GM12878 (cell line): Measurements from ENCODE around the gene GNG12. TPM values are rescaled to one million over a fixed set of nuclear protein-coding genes. Genes with fewer than 3 reads are reported as not detected.
A peak's percentile ranks its signal among the peaks of the same experiment; 100 is the strongest.

Experiments used
- ATAC-seq: fragments of 200-7000 bp; cut with Tn5 transposase; 3 replicates; pipeline ENCODE4 v1.9.1; 2020; ENCODE audit warnings: mild to moderate bottlenecking, moderate library complexity
- BruUV-seq: library from RNA; stranded (reverse); fragments of 400-500 nt; replicated peaks from 2 replicates; lab custom pipeline; 2021; lab: Mats Ljungman, UMichigan
- CTCF ChIA-PET: fragments of 300-600 bp; sonication (Branson Sonifier 250); formaldehyde crosslinking; extraction: SDS; loops from one replicate; lab custom pipeline; 2021; ENCODE audit warnings: inconsistent platforms; lab: Yijun Ruan, JAX
- POLR2A ChIA-PET: fragments of 350-600 bp; formaldehyde crosslinking; extraction: SDS; loops from one replicate; lab custom pipeline; 2021; ENCODE audit warnings: inconsistent platforms; lab: Charles Lee
- RAD21 ChIA-PET: fragments of 300-600 bp; sonication (Branson Sonifier 250); formaldehyde crosslinking; loops from one replicate; lab custom pipeline; 2023; ENCODE audit warnings: antibody characterized with exemption; ENCODE audit not compliant: unreplicated experiment; lab: Charles Lee
- SMC1A ChIA-PET: fragments of 300-600 bp; sonication (Branson Sonifier 250); formaldehyde crosslinking; loops from one replicate; lab custom pipeline; 2023; ENCODE audit not compliant: unreplicated experiment, uncharacterized antibody; lab: Charles Lee
- DNase-seq: peaks from one replicate; pipeline ENCODE4 v3.0.0-alpha.2; 2011; ENCODE audit warnings: low read depth, low spot score
- FAIRE-seq: peaks from 3 replicates; lab custom pipeline; 2011; peaks lifted over from hg19 to GRCh38; lab: Jason Lieb, UNC
- H2AFZ ChIP-seq: 2 replicates; pipeline ENCODE4 v1.6.0; 2011; ENCODE audit warnings: low read depth, low read length, control low read depth; ENCODE audit not compliant: control insufficient read depth
- H3K27ac ChIP-seq: 2 replicates; pipeline ENCODE4 v1.5.1; 2011; ENCODE audit warnings: control low read depth; ENCODE audit not compliant: control insufficient read depth, insufficient read depth
- H3K27me3 ChIP-seq, 2 experiments: replicated peaks in 1 of 2; 2 replicates each; pipeline versions ENCODE4 v1.6.0 to v1.6.1; 2011; ENCODE audit warnings: low read length in 1 of 2; ENCODE audit not compliant: control insufficient read depth in 2 of 2, insufficient read depth in 2 of 2
- H3K36me3 ChIP-seq, 2 experiments: 2 replicates each; pipeline ENCODE4 v1.5.1; 2011; ENCODE audit warnings: low read length in 1 of 2; ENCODE audit not compliant: control insufficient read depth in 2 of 2, insufficient read depth in 2 of 2
- H3K4me1 ChIP-seq: 2 replicates; pipeline ENCODE4 v1.6.1; 2011; ENCODE audit warnings: mild to moderate bottlenecking, low read length, moderate library complexity, mixed read lengths; ENCODE audit not compliant: control insufficient read depth, insufficient read depth
- H3K4me2 ChIP-seq: 2 replicates; pipeline ENCODE4 v1.6.0; 2011; ENCODE audit warnings: control low read depth; ENCODE audit not compliant: control insufficient read depth, insufficient read depth
- H3K4me3 ChIP-seq: fragments of 200-600 bp; sonication (generic); 2 replicates; pipeline ENCODE4 v1.5.1; 2016
- H3K79me2 ChIP-seq: 2 replicates; pipeline ENCODE4 v1.6.0; 2011; ENCODE audit warnings: low read length; ENCODE audit not compliant: control insufficient read depth, insufficient read depth
- H3K9ac ChIP-seq: 2 replicates; pipeline ENCODE4 v1.8.0; 2011; ENCODE audit warnings: low read length, control low read depth, mixed read lengths; ENCODE audit not compliant: control insufficient read depth, insufficient read depth
- H3K9me3 ChIP-seq: replicated peaks from 3 replicates; pipeline ENCODE4 v1.5.1; 2011; ENCODE audit warnings: mild to moderate bottlenecking, low read length; ENCODE audit not compliant: control insufficient read depth, insufficient read depth
- H4K20me1 ChIP-seq: 2 replicates; pipeline ENCODE4 v1.6.0; 2011; ENCODE audit not compliant: control insufficient read depth, insufficient read depth
- BACH1 ChIP-seq: fragments of 450-650 bp; IDR thresholded peaks from 2 replicates; pipeline ENCODE4 v1.6.1; 2017; ENCODE audit warnings: mild to moderate bottlenecking, borderline replicate concordance
- BCL11A ChIP-seq: IDR thresholded peaks from 2 replicates; pipeline ENCODE4 v1.6.1; 2011; ENCODE audit warnings: low read depth, low read length
- CHD1 ChIP-seq: IDR thresholded peaks from 2 replicates; pipeline ENCODE4 v1.6.1; 2012; ENCODE audit warnings: low read depth, low read length, improper control_type of control experiment
- CHD2 ChIP-seq: IDR thresholded peaks from 2 replicates; pipeline ENCODE4 v1.6.1; 2011; ENCODE audit warnings: low read depth, low read length, improper control_type of control experiment, borderline replicate concordance
- HDGF ChIP-seq: fragments of 450-650 bp; IDR thresholded peaks from 2 replicates; pipeline ENCODE4 v1.6.1; 2016; ENCODE audit warnings: antibody characterized with exemption
- NR2C1 ChIP-seq: fragments of 450-650 bp; IDR thresholded peaks from 2 replicates; pipeline ENCODE4 v1.6.1; 2017; ENCODE audit warnings: antibody characterized with exemption, mild to moderate bottlenecking, moderate library complexity
- NR2F1 ChIP-seq: fragments of 450-650 bp; conservative IDR thresholded peaks from 2 replicates; pipeline ENCODE4 v1.6.1; 2017; ENCODE audit warnings: mild to moderate bottlenecking
- POLR2A ChIP-seq: IDR thresholded peaks from 2 replicates; pipeline ENCODE4 v1.6.1; 2011; ENCODE audit warnings: low read depth, mild to moderate bottlenecking, low read length
- SP1 ChIP-seq: IDR thresholded peaks from one replicate; pipeline ENCODE4 v1.6.1; 2011; ENCODE audit warnings: low read depth, low read length
- WRNIP1 ChIP-seq: IDR thresholded peaks from 2 replicates; pipeline ENCODE4 v1.6.1; 2011; ENCODE audit warnings: low read depth, low read length, improper control_type of control experiment, borderline replicate concordance
- ZBED1 ChIP-seq: IDR thresholded peaks from 2 replicates; pipeline ENCODE4 v1.6.1; 2016; ENCODE audit warnings: borderline replicate concordance
- ZNF622 ChIP-seq: fragments of 450-650 bp; IDR thresholded peaks from 2 replicates; pipeline ENCODE4 v1.6.1; 2017; ENCODE audit warnings: mild to moderate bottlenecking, inconsistent platforms
- WGBS: methylation state at CpG from one replicate; pipeline ENCODE4 v1.1.6; 2016; ENCODE audit warnings: low lambda C conversion rate; ENCODE audit not compliant: insufficient replicate concordance, insufficient coverage; ENCODE audit errors: missing lambda C conversion rate; 5-methylcytosine and 5-hydroxymethylcytosine counted together
- in situ Hi-C: fragments of 300-500 bp; cut with MboI; formaldehyde crosslinking; loops from 9 replicates; pipeline ENCODE4 v1.14.3; 2018; ENCODE audit warnings: mixed read lengths
- intact Hi-C: fragments of 100-400 bp; cut with micrococcal nuclease; formaldehyde crosslinking; loops from one replicate; pipeline ENCODE4 v1.14.2; 2022; ENCODE audit not compliant: unreplicated experiment
- polyA plus RNA-seq, 11 experiments: library from polyadenylated mRNA; depleted of rRNA in 4 of 11; unstranded in 6 of 11; stranded (reverse) in 5 of 11; fragments of >200 nt; fragmentation: Nextera tagmentation in 4 of 11; fragmentation: Illumina TruSeq in 1 of 11; extraction: Ambion mirVana in 4 of 11; extraction: Trizol in 1 of 11; gene quantifications; 1 replicate in 1 of 11; 2 replicates in 10 of 11; pipeline versions ENCODE4 v1.2.1 to v1.2.3, GENCODE V29; 2011 to 2016; ENCODE audit warnings: inconsistent platforms in 2 of 11, missing spikeins in 2 of 11, low read depth in 1 of 11
- total RNA-seq, 4 experiments: library from RNA; depleted of rRNA in 3 of 4; stranded (reverse); fragments of >200 nt in 3 of 4; fragmentation: Illumina TruSeq in 1 of 4; extraction: Trizol in 1 of 4; gene quantifications; 2 replicates each; pipeline versions ENCODE4 v1.2.1 to v1.2.3, GENCODE V29; 2013 to 2021
- TF ChIP-seq, protein P1 (sequence below): fragments of 450-650 bp; IDR thresholded peaks from 2 replicates; pipeline ENCODE4 v1.6.1; 2017; ENCODE audit warnings: low read depth, mild to moderate bottlenecking, moderate library complexity
- TF ChIP-seq, protein P2 (sequence below), 3 experiments: IDR thresholded peaks in 2 of 3; conservative IDR thresholded peaks in 1 of 3; 2 replicates each; pipeline ENCODE4 v1.5.1; 2011; ENCODE audit warnings: low read depth in 3 of 3, low read length in 3 of 3, mild to moderate bottlenecking in 3 of 3, control low read depth in 2 of 3, moderate library complexity in 2 of 3, inconsistent platforms in 1 of 3, mixed read lengths in 1 of 3; ENCODE audit not compliant: control insufficient read depth in 2 of 3, insufficient read depth in 1 of 3; ENCODE audit errors: extremely low read depth in 1 of 3
- TF ChIP-seq, protein P3 (sequence below): fragments of 450-650 bp; IDR thresholded peaks from 2 replicates; pipeline ENCODE4 v1.6.1; 2016; ENCODE audit warnings: mild to moderate bottlenecking

GNG12 gene
- total and polyA plus RNA-seq, 10 of the 15 experiments (the other 5 are each of a cell fraction or from before 2014, with no cell fraction given), result 0.22 to 32.8 (median 0.35) TPM

DNA sequence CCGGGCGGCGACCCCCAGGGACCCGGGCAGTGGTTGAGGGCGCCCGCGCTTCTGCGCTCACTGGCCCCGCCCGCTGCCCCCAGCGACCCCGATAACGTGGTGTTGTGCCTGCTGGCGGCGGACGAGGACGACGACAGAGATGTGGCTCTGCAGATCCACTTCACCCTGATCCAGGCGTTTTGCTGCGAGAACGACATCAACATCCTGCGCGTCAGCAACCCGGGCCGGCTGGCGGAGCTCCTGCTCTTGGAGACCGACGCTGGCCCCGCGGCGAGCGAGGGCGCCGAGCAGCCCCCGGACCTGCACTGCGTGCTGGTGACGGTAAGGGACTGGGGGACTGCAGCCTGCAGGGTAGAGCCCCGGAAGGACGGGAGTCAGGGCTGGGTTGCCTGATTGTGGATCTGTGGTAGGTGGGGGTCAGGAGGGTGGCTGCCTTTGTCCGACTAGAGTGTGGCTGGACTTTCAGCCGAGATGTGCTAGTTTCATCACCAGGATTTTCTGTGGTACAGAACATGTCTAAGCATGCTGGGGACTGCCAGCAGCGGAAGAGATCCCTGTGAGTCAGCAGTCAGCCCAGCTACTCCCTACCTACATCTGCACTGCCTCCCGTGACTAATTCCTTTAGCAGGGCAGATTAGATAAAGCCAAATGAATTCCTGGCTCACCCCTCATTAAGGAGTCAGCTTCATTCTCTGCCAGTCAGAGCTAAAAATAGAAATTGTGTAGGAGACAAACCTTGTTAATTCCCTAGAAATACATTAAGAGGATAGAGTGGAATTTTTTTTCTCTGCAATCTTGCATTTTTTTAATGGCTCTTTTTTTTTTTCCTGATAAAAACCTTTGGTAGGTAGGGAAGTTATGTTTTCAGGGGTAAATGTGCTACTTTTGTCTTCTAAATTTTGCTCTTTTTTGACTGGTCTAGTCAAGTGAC, 146.7 kb downstream of the GNG12 start:
- intact Hi-C loops (loop anchor here (1.0 to 10.0 kb wide), 6 partner anchors 46 to 352 kb away; partner anchors contain the start of gene SERBP1), in situ Hi-C loops (no loop called here)
- Histone ChIP-seq H3K27me3 (peaks cover 0 to 2% of the 10 kb centered on the region in 2 experiments; a peak in 2 of 4 replicates), H3K4me3 (peak overlapping the region; percentile 81), H3K9me3 (no peaks in the 10 kb centered on the region; the same call in 2 of the 3 replicates), H2AFZ (peak overlapping the region; percentile 71), H3K9ac (peak overlapping the region; percentile 87), H3K36me3 (0 out of 4 replicates have a peak, but pooled peaks cover 0 to 3% of the 10 kb centered on the region in 2 experiments), H3K4me1 (peaks cover 8% of the 10 kb centered on the region), H3K4me2 (peak overlapping the region; percentile 93), H4K20me1 (no peaks in the 10 kb centered on the region), H3K79me2 (peaks cover 25% of the 10 kb centered on the region), H3K27ac (peak overlapping the region; percentile 83)
- ATAC-seq (peak; percentile 43), DNase-seq (peak; percentile 57), FAIRE-seq (peak; percentile 75)
- ChIA-PET RAD21 (interaction anchor here (0.6 to 11.0 kb wide), 14 partner anchors 36 to 334 kb away, joined by 3 to 225 read pairs (median 4); no protein-coding TSS in a partner anchor), CTCF (interaction anchor here (0.6 to 8.6 kb wide), 14 partner anchors 11 to 338 kb away, joined by 3 to 107 read pairs (median 4); no protein-coding TSS in a partner anchor), POLR2A (interaction anchor here (0.5 to 4.2 kb wide), 13 partner anchors 10 to 189 kb away, joined by 3 to 33 read pairs (median 3); no protein-coding TSS in a partner anchor), SMC1A (interaction anchor here (0.6 to 11.4 kb wide), 14 partner anchors 10 to 154 kb away, joined by 3 to 197 read pairs (median 5); no protein-coding TSS in a partner anchor)
- 1% methylated on average over 43 of the region's 43 CpGs for WGBS
- no TSS peak for BruUV-seq
- peak; percentile 64; the same call in 1 of the 2 replicates for TF ChIP-seq POLR2A
- 0 out of 2 replicates have a peak, but pooled peaks have one; percentile 39 for TF ChIP-seq HDGF
- TF ChIP-seq CHD2, result no peak
- TF ChIP-seq WRNIP1, result no peak
- TF ChIP-seq, protein P1, sequence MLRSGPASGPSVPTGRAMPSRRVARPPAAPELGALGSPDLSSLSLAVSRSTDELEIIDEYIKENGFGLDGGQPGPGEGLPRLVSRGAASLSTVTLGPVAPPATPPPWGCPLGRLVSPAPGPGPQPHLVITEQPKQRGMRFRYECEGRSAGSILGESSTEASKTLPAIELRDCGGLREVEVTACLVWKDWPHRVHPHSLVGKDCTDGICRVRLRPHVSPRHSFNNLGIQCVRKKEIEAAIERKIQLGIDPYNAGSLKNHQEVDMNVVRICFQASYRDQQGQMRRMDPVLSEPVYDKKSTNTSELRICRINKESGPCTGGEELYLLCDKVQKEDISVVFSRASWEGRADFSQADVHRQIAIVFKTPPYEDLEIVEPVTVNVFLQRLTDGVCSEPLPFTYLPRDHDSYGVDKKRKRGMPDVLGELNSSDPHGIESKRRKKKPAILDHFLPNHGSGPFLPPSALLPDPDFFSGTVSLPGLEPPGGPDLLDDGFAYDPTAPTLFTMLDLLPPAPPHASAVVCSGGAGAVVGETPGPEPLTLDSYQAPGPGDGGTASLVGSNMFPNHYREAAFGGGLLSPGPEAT, result peak; percentile 65
- TF ChIP-seq NR2C1, result 0 out of 2 replicates have a peak, but pooled peaks have one; percentile 30
- 0 out of 2 replicates have a peak, but pooled peaks have one; percentile 11 for TF ChIP-seq NR2F1
- TF ChIP-seq ZNF622, result no peak
- peak; percentile 53; the same call in 1 of the 2 replicates for TF ChIP-seq BACH1
- no peak for TF ChIP-seq CHD1
- TF ChIP-seq, protein P2, sequence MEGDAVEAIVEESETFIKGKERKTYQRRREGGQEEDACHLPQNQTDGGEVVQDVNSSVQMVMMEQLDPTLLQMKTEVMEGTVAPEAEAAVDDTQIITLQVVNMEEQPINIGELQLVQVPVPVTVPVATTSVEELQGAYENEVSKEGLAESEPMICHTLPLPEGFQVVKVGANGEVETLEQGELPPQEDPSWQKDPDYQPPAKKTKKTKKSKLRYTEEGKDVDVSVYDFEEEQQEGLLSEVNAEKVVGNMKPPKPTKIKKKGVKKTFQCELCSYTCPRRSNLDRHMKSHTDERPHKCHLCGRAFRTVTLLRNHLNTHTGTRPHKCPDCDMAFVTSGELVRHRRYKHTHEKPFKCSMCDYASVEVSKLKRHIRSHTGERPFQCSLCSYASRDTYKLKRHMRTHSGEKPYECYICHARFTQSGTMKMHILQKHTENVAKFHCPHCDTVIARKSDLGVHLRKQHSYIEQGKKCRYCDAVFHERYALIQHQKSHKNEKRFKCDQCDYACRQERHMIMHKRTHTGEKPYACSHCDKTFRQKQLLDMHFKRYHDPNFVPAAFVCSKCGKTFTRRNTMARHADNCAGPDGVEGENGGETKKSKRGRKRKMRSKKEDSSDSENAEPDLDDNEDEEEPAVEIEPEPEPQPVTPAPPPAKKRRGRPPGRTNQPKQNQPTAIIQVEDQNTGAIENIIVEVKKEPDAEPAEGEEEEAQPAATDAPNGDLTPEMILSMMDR (IDR thresholded peaks at IDR 0.05 in 2 of 3, conservative IDR thresholded peaks at IDR 0.05 in 1 of 3; ENCODE audit: control insufficient read depth in 2 of 3, extremely low read depth in 1 of 3, insufficient read depth in 1 of 3, low read depth in 3 of 3, low read length in 3 of 3), result peak in 1 of 3 experiments; percentile 16; a peak in 1 of 6 replicates
- TF ChIP-seq BCL11A, result 0 out of 2 replicates have a peak, but pooled peaks have one; percentile 27
- no peak for TF ChIP-seq SP1
- TF ChIP-seq, protein P3, sequence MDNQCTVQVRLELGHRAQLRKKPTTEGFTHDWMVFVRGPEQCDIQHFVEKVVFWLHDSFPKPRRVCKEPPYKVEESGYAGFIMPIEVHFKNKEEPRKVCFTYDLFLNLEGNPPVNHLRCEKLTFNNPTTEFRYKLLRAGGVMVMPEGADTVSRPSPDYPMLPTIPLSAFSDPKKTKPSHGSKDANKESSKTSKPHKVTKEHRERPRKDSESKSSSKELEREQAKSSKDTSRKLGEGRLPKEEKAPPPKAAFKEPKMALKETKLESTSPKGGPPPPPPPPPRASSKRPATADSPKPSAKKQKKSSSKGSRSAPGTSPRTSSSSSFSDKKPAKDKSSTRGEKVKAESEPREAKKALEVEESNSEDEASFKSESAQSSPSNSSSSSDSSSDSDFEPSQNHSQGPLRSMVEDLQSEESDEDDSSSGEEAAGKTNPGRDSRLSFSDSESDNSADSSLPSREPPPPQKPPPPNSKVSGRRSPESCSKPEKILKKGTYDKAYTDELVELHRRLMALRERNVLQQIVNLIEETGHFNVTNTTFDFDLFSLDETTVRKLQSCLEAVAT, result peak; percentile 38; the same call in 1 of the 2 replicates
- no peak for TF ChIP-seq ZBED1
